Measurements from ENCODE around the gene WDR54. TPM values are rescaled to one million over a fixed set of nuclear protein-coding genes. Genes with fewer than 3 reads are reported as not detected.
"Not testable (repeated sequence)": the region's sequence is repeated elsewhere in the genome, so short reads cannot be mapped to it uniquely, and the experiment has no call there.

WDR54 gene
- total RNA-seq, 1 donor from 2014 or later: 30.2 TPM

- peaks cover 36% of the 10 kb centered on the region for H3K4me1 Mint-ChIP-seq (ENCODE audit: low read depth)
- peak; percentile 98 for DNase-seq (ENCODE audit: low spot score, unreplicated experiment)
Observed at GRCh38 chr2:74458132-74458937, 36.8 kb downstream of the WDR54 start, which contains the start of gene WBP1. WBP1 (plus strand) TSS chr2:74458438; CDS start chr2:74458603, 165 bp downstream.

GRCh38 chr2:74458938-74459363, 37.4 kb downstream of the WDR54 start:
- H3K27ac Mint-ChIP-seq: peak overlapping the region; percentile 99
- H3K4me3 Mint-ChIP-seq (ENCODE audit: low read depth): peak overlapping the region; percentile 89
- H3K4me1 Mint-ChIP-seq (ENCODE audit: low read depth): peaks cover 38% of the 10 kb centered on the region

More at GRCh38 chr2:74458132-74458937, 36.8 kb downstream of the WDR54 start, which contains the start of gene WBP1:
- Mint-ChIP-seq H3K4me3 (ENCODE audit: low read depth) (peak within 1 kb of the TSS; percentile 89), H3K9me3 (ENCODE audit: low read depth) (no peaks in the 10 kb centered on the region), H3K27ac (peak within 1 kb of the TSS; percentile 99), H3K27me3 (no peaks in the 10 kb centered on the region), H3K36me3 (ENCODE audit: insufficient read depth) (peaks cover 1% of the 10 kb centered on the region)
- no peak for TF ChIP-seq CTCF (IDR thresholded peaks at IDR 0.05; ENCODE audit: unreplicated experiment)

GRCh38 chr2:74459503-74460118, 38.1 kb downstream of the WDR54 start:
- H3K27me3 Mint-ChIP-seq; H3K9me3 Mint-ChIP-seq (ENCODE audit: low read depth); H3K36me3 Mint-ChIP-seq (ENCODE audit: insufficient read depth); DNase-seq (ENCODE audit: low spot score, unreplicated experiment): not testable (repeated sequence)
- H3K27ac Mint-ChIP-seq: peak overlapping the region; percentile 64
- H3K4me1 Mint-ChIP-seq (ENCODE audit: low read depth): peaks cover 39% of the 10 kb centered on the region
- H3K4me3 Mint-ChIP-seq (ENCODE audit: low read depth): peak overlapping the region; percentile 89

More at GRCh38 chr2:74458938-74459363, 37.4 kb downstream of the WDR54 start:
- peaks cover 1% of the 10 kb centered on the region for H3K36me3 Mint-ChIP-seq (ENCODE audit: insufficient read depth)
- H3K27me3 Mint-ChIP-seq: no peaks in the 10 kb centered on the region
- no peak for TF ChIP-seq CTCF (IDR thresholded peaks at IDR 0.05; ENCODE audit: unreplicated experiment)
- no peak for DNase-seq (ENCODE audit: low spot score, unreplicated experiment)
- H3K9me3 Mint-ChIP-seq (ENCODE audit: low read depth): no peaks in the 10 kb centered on the region

- peak overlapping the region; percentile 89 for H3K4me3 Mint-ChIP-seq (ENCODE audit: low read depth)
- H3K36me3 Mint-ChIP-seq (ENCODE audit: insufficient read depth); H3K9me3 Mint-ChIP-seq (ENCODE audit: low read depth); H3K27me3 Mint-ChIP-seq; DNase-seq (ENCODE audit: low spot score, unreplicated experiment): not testable (repeated sequence)
- H3K27ac Mint-ChIP-seq: peak overlapping the region; percentile 64
- H3K4me1 Mint-ChIP-seq (ENCODE audit: low read depth): peaks cover 35% of the 10 kb centered on the region
Observed at GRCh38 chr2:74460187-74460586, 38.7 kb downstream of the WDR54 start.

GRCh38 chr2:74461187-74462053, 39.9 kb downstream of the WDR54 start:
- H3K4me3 Mint-ChIP-seq (ENCODE audit: low read depth): peak overlapping the region; percentile 41
- peaks cover 28% of the 10 kb centered on the region for H3K4me1 Mint-ChIP-seq (ENCODE audit: low read depth)
- peak overlapping the region; percentile 10 for H3K27ac Mint-ChIP-seq
- no peaks in the 10 kb centered on the region for H3K27me3 Mint-ChIP-seq
- peaks cover 1% of the 10 kb centered on the region for H3K36me3 Mint-ChIP-seq (ENCODE audit: insufficient read depth)
- TF ChIP-seq CTCF (IDR thresholded peaks at IDR 0.05; ENCODE audit: unreplicated experiment): peak; percentile 41
- H3K9me3 Mint-ChIP-seq (ENCODE audit: low read depth): no peaks in the 10 kb centered on the region
- no peak for DNase-seq (ENCODE audit: low spot score, unreplicated experiment)

Data from progenitor cell of endocrine pancreas (in vitro differentiated cells).